ENCODE measurements around the gene WFIKKN1. TPM values are rescaled to one million over a fixed set of nuclear protein-coding genes. Genes with fewer than 3 reads are reported as not detected.

The WFIKKN1 gene
- total RNA-seq, 1 experiment from 2014 or later, result 0.11 TPM

- intact Hi-C loops (cut with micrococcal nuclease), result no loop called here
- Histone ChIP-seq H3K9ac (ENCODE audit: low read length) (no peak overlapping the region), H3K9me2 (replicated peaks; ENCODE audit: low read length) (no peaks in the 10 kb centered on the region), H3K9me3 (ENCODE audit: low read length) (no peaks in the 10 kb centered on the region), H3K4me1 (ENCODE audit: insufficient read depth, low read length) (no peaks in the 10 kb centered on the region), H3K27me3 (ENCODE audit: low read length) (no peaks in the 10 kb centered on the region), H3K36me3 (ENCODE audit: low read depth, low read length) (peaks cover 6% of the 10 kb centered on the region; the same call in 1 of the 2 replicates), H3K4me2 (ENCODE audit: low read length) (no peak overlapping the region), H2AFZ (ENCODE audit: low read length) (no peak overlapping the region), H3K79me2 (ENCODE audit: low read length) (peaks cover 16% of the 10 kb centered on the region), H3F3A (ENCODE audit: low read length, unreplicated experiment) (no peaks in the 10 kb centered on the region), H3K27ac (ENCODE audit: low read length) (no peak overlapping the region), H3K4me3 (ENCODE audit: low read length) (no peak overlapping the region), H4K20me1 (ENCODE audit: low read length) (no peaks in the 10 kb centered on the region)
- TF ChIP-seq CTCF (conservative IDR thresholded peaks at IDR 0.05; ENCODE audit: low read depth, low read length), result no peak
- no peak for TF ChIP-seq EZH2 (IDR thresholded peaks at IDR 0.05; ENCODE audit: low read length, unreplicated experiment)
- no peak for TF ChIP-seq EZH2phosphoT487 (IDR thresholded peaks at IDR 0.05; ENCODE audit: borderline replicate concordance, low read length)
- no peak for DNase-seq
- no peak for ATAC-seq
- POLR2A ChIA-PET (ENCODE audit: unreplicated experiment), result no interaction called here
- CTCF ChIA-PET, result no interaction called here
- BruUV-seq (replicated peaks), result TSS peak; percentile 7
Measured at GRCh38 chr16:673399-673991, 42.7 kb downstream of the WFIKKN1 start.

- Histone ChIP-seq H3K79me2 (ENCODE audit: low read length) (peaks cover 8% of the 10 kb centered on the region), H3K9ac (ENCODE audit: low read length) (no peak overlapping the region), H3K27me3 (ENCODE audit: low read length) (no peaks in the 10 kb centered on the region), H3K9me3 (ENCODE audit: low read length) (no peaks in the 10 kb centered on the region), H4K20me1 (ENCODE audit: low read length) (no peaks in the 10 kb centered on the region), H3K4me1 (ENCODE audit: insufficient read depth, low read length) (no peaks in the 10 kb centered on the region), H3K4me3 (ENCODE audit: low read length) (no peak overlapping the region), H3F3A (ENCODE audit: low read length, unreplicated experiment) (no peaks in the 10 kb centered on the region), H2AFZ (ENCODE audit: low read length) (no peak overlapping the region), H3K27ac (ENCODE audit: low read length) (no peak overlapping the region), H3K4me2 (ENCODE audit: low read length) (no peak overlapping the region), H3K9me2 (replicated peaks; ENCODE audit: low read length) (no peaks in the 10 kb centered on the region), H3K36me3 (ENCODE audit: low read depth, low read length) (peaks cover 6% of the 10 kb centered on the region; the same call in 1 of the 2 replicates)
- ChIA-PET POLR2A (ENCODE audit: unreplicated experiment) (no interaction called here), CTCF (no interaction called here)
- ATAC-seq (no peak), DNase-seq (no peak)
- BruUV-seq (replicated peaks), result no TSS peak
- intact Hi-C loops (cut with micrococcal nuclease), result no loop called here
- no peak for TF ChIP-seq EZH2 (IDR thresholded peaks at IDR 0.05; ENCODE audit: low read length, unreplicated experiment)
- no peak for TF ChIP-seq CTCF (conservative IDR thresholded peaks at IDR 0.05; ENCODE audit: low read depth, low read length)
- no peak for TF ChIP-seq EZH2phosphoT487 (IDR thresholded peaks at IDR 0.05; ENCODE audit: borderline replicate concordance, low read length)
Measured at GRCh38 chr16:674214-674881, 43.6 kb downstream of the WFIKKN1 start.
